HuH-7 (cell line): ENCODE results near the gene SLC2A4.
A peak's percentile ranks its signal among the peaks of the same experiment; 100 is the strongest.
"Not testable (repeated sequence)": the region's sequence is repeated elsewhere in the genome, so short reads cannot be mapped to it uniquely, and the experiment has no call there.

Experiments
- DNase-seq: peaks from one replicate; pipeline ENCODE4 v3.0.0; 2011; ENCODE audit warnings: low spot score

The SLC2A4 gene

GRCh38 chr17:7281074-7281952 lies at the start of gene SLC2A4:
Gene SLC2A4, plus strand, starts transcription at chr17:7281718. Its CDS starts 217 bp downstream, at chr17:7281935.
- DNase-seq, result peak; percentile 98

- no peak for DNase-seq
Observed at GRCh38 chr17:7232114-7232513, 49.4 kb upstream of the SLC2A4 start.

- DNase-seq, result no peak
Observed at GRCh38 chr17:7233701-7234082, 47.8 kb upstream of the SLC2A4 start.

- peak; percentile 94 for DNase-seq
Observed at GRCh38 chr17:7234083-7234951, 47.2 kb upstream of the SLC2A4 start, which contains the start of gene DVL2. Gene DVL2, minus strand, starts transcription at chr17:7234517. Its CDS starts 255 bp downstream, at chr17:7234262.

GRCh38 chr17:7235693-7236665 lies 45.5 kb upstream of the SLC2A4 start:
- DNase-seq, result no peak

- no peak for DNase-seq
Observed at GRCh38 chr17:7236808-7237207, 44.7 kb upstream of the SLC2A4 start.

GRCh38 chr17:7237266-7237760 lies 44.2 kb upstream of the SLC2A4 start:
- no peak for DNase-seq

GRCh38 chr17:7237761-7238419 lies 43.6 kb upstream of the SLC2A4 start:
- DNase-seq, result no peak

- no peak for DNase-seq
Observed at GRCh38 chr17:7238420-7239090, 43.0 kb upstream of the SLC2A4 start.

- peak; percentile 95 for DNase-seq
Observed at GRCh38 chr17:7239091-7240027, 42.2 kb upstream of the SLC2A4 start, which contains the start of gene PHF23. Gene PHF23, minus strand, starts transcription at chr17:7239457. Its CDS starts 178 bp downstream, at chr17:7239279.

GRCh38 chr17:7240375-7240774 lies 41.1 kb upstream of the SLC2A4 start:
- DNase-seq, result no peak

GRCh38 chr17:7241090-7241733 lies 40.3 kb upstream of the SLC2A4 start:
- no peak for DNase-seq

- DNase-seq, result peak; percentile 61
Observed at GRCh38 chr17:7241783-7242716, 39.5 kb upstream of the SLC2A4 start, which contains the start of gene GABARAP. Gene GABARAP, minus strand, starts transcription at chr17:7242449. Its CDS starts 119 bp downstream, at chr17:7242330.

GRCh38 chr17:7242717-7243452 lies 38.6 kb upstream of the SLC2A4 start:
- peak; percentile 83 for DNase-seq

- no peak for DNase-seq
Observed at GRCh38 chr17:7243453-7243729, 38.1 kb upstream of the SLC2A4 start.

GRCh38 chr17:7243838-7244237 lies 37.7 kb upstream of the SLC2A4 start:
- not testable (repeated sequence) for DNase-seq

- no peak for DNase-seq
Observed at GRCh38 chr17:7246779-7247178, 34.7 kb upstream of the SLC2A4 start.
